Lung (tissue), 16 donors: ENCODE data around the gene CHAMP1. TPM values are rescaled to one million over a fixed set of nuclear protein-coding genes. Genes with fewer than 3 reads are reported as not detected.
A peak's percentile ranks its signal among the peaks of the same experiment; 100 is the strongest.

Experiments
- ATAC-seq: fragments of 200-7000 bp; cut with Tn5 transposase; one replicate; pipeline ENCODE4 v1.9.1; 2020; ENCODE audit warnings: moderate number of reproducible peaks; ENCODE audit not compliant: insufficient read depth, low FRiP score
- DNase-seq, 3 donors: peaks; one replicate each; pipeline ENCODE4 v3.0.0-alpha.2; 2013 to 2017
- H3K27ac ChIP-seq, 2 donors: one replicate each; pipeline ENCODE4 v1.5.1; 2013; ENCODE audit warnings: mild to moderate bottlenecking in 2 of 2, moderate library complexity in 2 of 2, control low read depth in 1 of 2, inconsistent platforms in 1 of 2, low read depth in 1 of 2, low read length in 1 of 2
- H3K27me3 ChIP-seq, 3 donors: one replicate each; pipeline ENCODE4 v1.5.1; 2013; ENCODE audit warnings: low read length in 2 of 3; ENCODE audit not compliant: control insufficient read depth in 3 of 3, insufficient read depth in 3 of 3
- H3K36me3 ChIP-seq, 4 donors: one replicate each; pipeline ENCODE4 v1.5.1; 2013; ENCODE audit warnings: low read length in 4 of 4, mild to moderate bottlenecking in 1 of 4, moderate library complexity in 1 of 4; ENCODE audit not compliant: control insufficient read depth in 4 of 4, insufficient read depth in 4 of 4
- H3K4me1 ChIP-seq, 5 donors: one replicate each; pipeline ENCODE4 v1.5.1; 2013; ENCODE audit warnings: low read length in 5 of 5, mild to moderate bottlenecking in 2 of 5, moderate library complexity in 1 of 5; ENCODE audit not compliant: control insufficient read depth in 5 of 5, insufficient read depth in 5 of 5
- H3K4me3 ChIP-seq: one replicate; pipeline ENCODE4 v1.5.1; 2013; ENCODE audit warnings: mild to moderate bottlenecking, control low read depth, moderate library complexity
- H3K9ac ChIP-seq, 2 donors: one replicate each; pipeline ENCODE4 v1.5.1; 2013; ENCODE audit warnings: low read length in 2 of 2, control low read depth in 1 of 2; ENCODE audit not compliant: insufficient read depth in 1 of 2
- H3K9me3 ChIP-seq, 4 donors: one replicate each; pipeline ENCODE4 v1.5.1; 2013; ENCODE audit warnings: low read length in 3 of 4, mild to moderate bottlenecking in 1 of 4, moderate library complexity in 1 of 4; ENCODE audit not compliant: control insufficient read depth in 4 of 4, insufficient read depth in 3 of 4
- WGBS, 2 donors: extraction: QIAGEN DNeasy Blood & Tissue Kit; methylation state at CpG; one replicate each; pipeline ENCODE4 v1.1.7; 2013; 5-methylcytosine and 5-hydroxymethylcytosine counted together
- long read RNA-seq, 5 donors: transcript quantifications; one replicate each; lab custom pipeline, GENCODE V29; 2026
- polyA plus RNA-seq, 2 donors: library from polyadenylated mRNA; stranded (reverse); fragments of 200-250 nt; gene quantifications; one replicate each; pipeline ENCODE4 v1.2.1, GENCODE V29; 2013
- total RNA-seq, 2 donors: library from RNA; depleted of rRNA in 1 of 2; stranded (reverse); fragments of >200 nt in 1 of 2; gene quantifications; one replicate each; pipeline ENCODE4 v1.2.1, GENCODE V29; 2014 to 2021
- TF ChIP-seq, protein P1 (sequence below): IDR thresholded peaks from 2 replicates; pipeline ENCODE4 v1.5.1; 2012; ENCODE audit warnings: mild to moderate bottlenecking; ENCODE audit errors: control extremely low read depth, extremely low read depth
- donor health status: control.
- donor health status: control.
- donor health status: Bipolar disorder and iron deficiency.
- donor health status: healthy.
- donor health status: DM: yes; HTN: yes; CAD: no.

Gene CHAMP1, protein sequence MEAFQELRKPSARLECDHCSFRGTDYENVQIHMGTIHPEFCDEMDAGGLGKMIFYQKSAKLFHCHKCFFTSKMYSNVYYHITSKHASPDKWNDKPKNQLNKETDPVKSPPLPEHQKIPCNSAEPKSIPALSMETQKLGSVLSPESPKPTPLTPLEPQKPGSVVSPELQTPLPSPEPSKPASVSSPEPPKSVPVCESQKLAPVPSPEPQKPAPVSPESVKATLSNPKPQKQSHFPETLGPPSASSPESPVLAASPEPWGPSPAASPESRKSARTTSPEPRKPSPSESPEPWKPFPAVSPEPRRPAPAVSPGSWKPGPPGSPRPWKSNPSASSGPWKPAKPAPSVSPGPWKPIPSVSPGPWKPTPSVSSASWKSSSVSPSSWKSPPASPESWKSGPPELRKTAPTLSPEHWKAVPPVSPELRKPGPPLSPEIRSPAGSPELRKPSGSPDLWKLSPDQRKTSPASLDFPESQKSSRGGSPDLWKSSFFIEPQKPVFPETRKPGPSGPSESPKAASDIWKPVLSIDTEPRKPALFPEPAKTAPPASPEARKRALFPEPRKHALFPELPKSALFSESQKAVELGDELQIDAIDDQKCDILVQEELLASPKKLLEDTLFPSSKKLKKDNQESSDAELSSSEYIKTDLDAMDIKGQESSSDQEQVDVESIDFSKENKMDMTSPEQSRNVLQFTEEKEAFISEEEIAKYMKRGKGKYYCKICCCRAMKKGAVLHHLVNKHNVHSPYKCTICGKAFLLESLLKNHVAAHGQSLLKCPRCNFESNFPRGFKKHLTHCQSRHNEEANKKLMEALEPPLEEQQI
- 10 to 100 TPM; 11.0 to 17.7 TPM for total RNA-seq
- 1 to 10 TPM; 7.0 to 8.4 TPM for polyA plus RNA-seq
- long read RNA-seq, donor 1, full-length matches to known transcripts = 49 of 49 reads
- long read RNA-seq, donor 1, partial matches to known transcripts = 0 of 49 reads
- long read RNA-seq, donor 1, other reads (novel, unspliced or antisense) = 0 of 49 reads
- long read RNA-seq, donor 2, full-length matches to known transcripts = 18 of 18 reads
- long read RNA-seq, donor 2, partial matches to known transcripts = 0 of 18 reads
- long read RNA-seq, donor 2, other reads (novel, unspliced or antisense) = 0 of 18 reads
- long read RNA-seq, donor 3, full-length matches to known transcripts = 22 of 22 reads
- long read RNA-seq, donor 3, partial matches to known transcripts = 0 of 22 reads
- long read RNA-seq, donor 3, other reads (novel, unspliced or antisense) = 0 of 22 reads
- long read RNA-seq, donor 4, full-length matches to known transcripts = 26 of 26 reads
- long read RNA-seq, donor 4, partial matches to known transcripts = 0 of 26 reads
- long read RNA-seq, donor 4, other reads (novel, unspliced or antisense) = 0 of 26 reads
- long read RNA-seq, donor 5, full-length matches to known transcripts = 50 of 50 reads
- long read RNA-seq, donor 5, partial matches to known transcripts = 0 of 50 reads
- long read RNA-seq, donor 5, other reads (novel, unspliced or antisense) = 0 of 50 reads

DNA sequence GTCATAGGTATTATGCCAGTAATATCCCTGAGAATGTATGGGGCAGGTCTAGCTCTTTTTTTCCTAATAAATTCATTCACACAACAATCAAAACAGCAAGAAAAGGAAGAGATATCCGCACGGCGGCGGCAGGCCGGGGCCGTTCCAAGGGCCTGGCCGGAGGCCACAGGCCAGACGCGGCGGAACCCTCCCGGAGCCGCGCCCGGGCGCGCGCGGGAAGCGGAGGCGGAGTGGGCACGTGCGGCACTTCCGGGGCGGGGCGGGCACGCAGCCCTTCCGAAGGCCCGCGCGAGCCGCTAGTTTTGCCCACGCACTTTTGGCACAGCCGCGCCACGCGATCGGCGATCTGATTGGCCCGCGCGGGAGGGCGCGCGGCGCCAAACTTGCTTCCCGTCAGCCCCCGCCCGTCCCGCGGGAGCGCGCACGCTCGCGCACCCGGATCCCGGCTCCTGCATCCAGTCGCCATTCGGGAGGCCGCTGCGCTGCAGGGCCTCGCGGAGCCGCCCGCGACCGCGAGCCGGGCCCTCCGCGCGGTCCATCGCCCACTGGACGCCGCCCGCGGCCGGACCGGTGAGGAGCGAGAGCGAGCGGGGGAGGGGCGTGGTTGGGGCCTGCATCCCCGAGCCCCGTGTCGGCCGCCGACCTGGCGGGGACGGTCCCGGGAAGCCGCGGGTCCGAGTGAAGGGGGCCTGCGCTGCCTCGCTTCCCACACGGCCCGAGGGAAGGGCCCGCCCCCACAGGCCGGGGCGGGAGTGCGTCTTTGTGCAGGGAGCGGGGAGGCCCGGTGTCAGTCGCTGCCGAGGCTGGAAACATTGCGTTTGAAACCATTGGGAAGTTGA, at the start of gene CHAMP1:
CHAMP1 (plus strand) TSS at position 430 of the 839 bp plus-strand sequence. CDS start 9,340 bp downstream, outside the sequence.
- Histone ChIP-seq H3K9ac (peak within 1 kb of the TSS; percentile 57 to 75), H3K4me3 (peak within 1 kb of the TSS; percentile 89), H3K27ac (peak within 1 kb of the TSS; percentile 95 to 100), H3K4me1 (peaks cover 5 to 20% (median 6%) of the 10 kb centered on the region in 5 donors), H3K27me3 (no peaks in the 10 kb centered on the region), H3K36me3 (no peaks in the 10 kb centered on the region), H3K9me3 (no peaks in the 10 kb centered on the region)
- 0 to 1% methylated on average over 87 to 107 of the region's 107 CpGs for WGBS, 2 donors
- peak; percentile 98 for ATAC-seq
- DNase-seq = peak; percentile 96 to 99 (median 97)
- TF ChIP-seq, protein P1, sequence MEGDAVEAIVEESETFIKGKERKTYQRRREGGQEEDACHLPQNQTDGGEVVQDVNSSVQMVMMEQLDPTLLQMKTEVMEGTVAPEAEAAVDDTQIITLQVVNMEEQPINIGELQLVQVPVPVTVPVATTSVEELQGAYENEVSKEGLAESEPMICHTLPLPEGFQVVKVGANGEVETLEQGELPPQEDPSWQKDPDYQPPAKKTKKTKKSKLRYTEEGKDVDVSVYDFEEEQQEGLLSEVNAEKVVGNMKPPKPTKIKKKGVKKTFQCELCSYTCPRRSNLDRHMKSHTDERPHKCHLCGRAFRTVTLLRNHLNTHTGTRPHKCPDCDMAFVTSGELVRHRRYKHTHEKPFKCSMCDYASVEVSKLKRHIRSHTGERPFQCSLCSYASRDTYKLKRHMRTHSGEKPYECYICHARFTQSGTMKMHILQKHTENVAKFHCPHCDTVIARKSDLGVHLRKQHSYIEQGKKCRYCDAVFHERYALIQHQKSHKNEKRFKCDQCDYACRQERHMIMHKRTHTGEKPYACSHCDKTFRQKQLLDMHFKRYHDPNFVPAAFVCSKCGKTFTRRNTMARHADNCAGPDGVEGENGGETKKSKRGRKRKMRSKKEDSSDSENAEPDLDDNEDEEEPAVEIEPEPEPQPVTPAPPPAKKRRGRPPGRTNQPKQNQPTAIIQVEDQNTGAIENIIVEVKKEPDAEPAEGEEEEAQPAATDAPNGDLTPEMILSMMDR = no peak

DNA sequence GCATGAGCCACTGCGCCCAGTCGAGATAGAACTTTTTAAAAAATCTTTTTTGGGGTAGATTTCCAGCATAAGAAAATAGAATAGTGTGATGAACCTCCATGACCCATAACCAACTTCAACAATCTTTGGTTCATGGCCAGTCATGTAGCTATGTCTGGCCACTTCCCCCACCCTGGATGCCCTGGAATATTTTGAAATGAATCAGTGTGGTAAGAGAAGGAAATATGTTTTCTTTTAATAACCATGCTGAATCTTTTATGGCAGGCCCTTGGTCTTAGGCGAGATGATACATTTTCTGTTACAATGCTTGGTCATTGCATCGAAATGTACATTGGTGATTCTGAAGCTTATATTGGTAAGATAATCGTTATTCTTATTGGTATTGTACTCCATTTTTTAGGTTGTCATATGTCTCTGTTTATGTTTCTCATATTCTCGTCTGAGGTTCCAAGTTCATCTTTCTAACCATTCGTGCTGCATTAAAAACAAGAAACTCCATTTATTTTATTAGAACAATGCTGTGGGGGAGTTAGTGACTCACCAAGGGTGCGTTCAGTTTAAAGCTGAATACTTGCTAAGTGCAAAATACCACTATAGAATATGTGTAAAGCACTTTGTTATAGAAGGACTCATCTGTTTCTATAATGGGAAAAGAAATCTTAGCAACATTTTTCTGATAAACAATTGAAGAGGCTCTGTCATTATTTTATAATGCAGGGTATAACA, 49.3 kb upstream of the CHAMP1 start:
- Histone ChIP-seq H3K9ac (no peak overlapping the region), H3K27me3 (no peaks in the 10 kb centered on the region), H3K9me3 (peaks cover 0 to 3% (median 0%) of the 10 kb centered on the region in 4 donors), H3K36me3 (peaks cover 46 to 68% (median 53%) of the 10 kb centered on the region in 4 donors), H3K4me3 (no peak overlapping the region), H3K4me1 (no peaks in the 10 kb centered on the region), H3K27ac (no peak overlapping the region)
- TF ChIP-seq, protein P1 = no peak
- 94 to 97% methylated on average over 8 of the region's 8 CpGs for WGBS, 2 donors
- ATAC-seq (no peak), DNase-seq (no peak)
